GM21825 (cell line): ENCODE results near the gene NCR3LG1.

Experiments used
- ATAC-seq: cut with Tn5 transposase; IDR thresholded peaks from one replicate; pipeline ENCODE4 v1.9.1; 2021; ENCODE audit warnings: mild to moderate bottlenecking, moderate library complexity; ENCODE audit not compliant: unreplicated experiment

The NCR3LG1 gene, protein sequence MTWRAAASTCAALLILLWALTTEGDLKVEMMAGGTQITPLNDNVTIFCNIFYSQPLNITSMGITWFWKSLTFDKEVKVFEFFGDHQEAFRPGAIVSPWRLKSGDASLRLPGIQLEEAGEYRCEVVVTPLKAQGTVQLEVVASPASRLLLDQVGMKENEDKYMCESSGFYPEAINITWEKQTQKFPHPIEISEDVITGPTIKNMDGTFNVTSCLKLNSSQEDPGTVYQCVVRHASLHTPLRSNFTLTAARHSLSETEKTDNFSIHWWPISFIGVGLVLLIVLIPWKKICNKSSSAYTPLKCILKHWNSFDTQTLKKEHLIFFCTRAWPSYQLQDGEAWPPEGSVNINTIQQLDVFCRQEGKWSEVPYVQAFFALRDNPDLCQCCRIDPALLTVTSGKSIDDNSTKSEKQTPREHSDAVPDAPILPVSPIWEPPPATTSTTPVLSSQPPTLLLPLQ

DNA sequence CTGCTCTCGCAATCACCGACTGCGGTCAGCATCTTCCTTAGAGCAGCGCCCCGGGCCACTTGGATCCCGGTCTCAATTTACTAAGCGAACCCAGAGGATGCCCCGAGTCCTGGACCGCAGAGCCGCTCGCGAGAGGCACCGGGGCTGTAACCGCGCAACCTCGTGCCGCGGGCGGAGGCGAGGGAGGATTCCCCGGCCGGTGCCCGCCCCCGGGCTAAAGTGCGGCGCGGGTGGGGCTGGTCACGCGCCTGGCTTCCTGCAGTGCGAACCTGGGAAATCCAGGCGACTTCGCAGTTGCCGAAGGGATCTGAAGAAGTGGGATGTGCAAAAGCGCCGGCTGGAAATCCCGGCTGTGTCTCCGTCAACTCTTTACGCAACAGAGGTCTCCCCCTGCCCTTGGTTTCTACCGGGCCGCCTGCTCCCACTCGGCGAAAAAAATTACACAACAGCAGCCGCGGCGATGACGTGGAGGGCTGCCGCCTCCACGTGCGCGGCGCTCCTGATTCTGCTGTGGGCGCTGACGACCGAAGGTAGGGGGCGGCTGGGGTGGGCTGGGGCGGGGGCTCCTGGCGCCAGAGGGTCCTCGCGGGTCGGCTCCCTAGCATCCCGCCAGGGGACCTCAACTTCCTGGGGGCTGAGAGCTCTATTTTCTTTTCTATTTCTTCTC, at the start of gene NCR3LG1:
NCR3LG1 (plus strand) TSS at position 291 of the 667 bp plus-strand sequence; CDS start at position 461, 170 bp downstream.
- no peak for ATAC-seq

DNA sequence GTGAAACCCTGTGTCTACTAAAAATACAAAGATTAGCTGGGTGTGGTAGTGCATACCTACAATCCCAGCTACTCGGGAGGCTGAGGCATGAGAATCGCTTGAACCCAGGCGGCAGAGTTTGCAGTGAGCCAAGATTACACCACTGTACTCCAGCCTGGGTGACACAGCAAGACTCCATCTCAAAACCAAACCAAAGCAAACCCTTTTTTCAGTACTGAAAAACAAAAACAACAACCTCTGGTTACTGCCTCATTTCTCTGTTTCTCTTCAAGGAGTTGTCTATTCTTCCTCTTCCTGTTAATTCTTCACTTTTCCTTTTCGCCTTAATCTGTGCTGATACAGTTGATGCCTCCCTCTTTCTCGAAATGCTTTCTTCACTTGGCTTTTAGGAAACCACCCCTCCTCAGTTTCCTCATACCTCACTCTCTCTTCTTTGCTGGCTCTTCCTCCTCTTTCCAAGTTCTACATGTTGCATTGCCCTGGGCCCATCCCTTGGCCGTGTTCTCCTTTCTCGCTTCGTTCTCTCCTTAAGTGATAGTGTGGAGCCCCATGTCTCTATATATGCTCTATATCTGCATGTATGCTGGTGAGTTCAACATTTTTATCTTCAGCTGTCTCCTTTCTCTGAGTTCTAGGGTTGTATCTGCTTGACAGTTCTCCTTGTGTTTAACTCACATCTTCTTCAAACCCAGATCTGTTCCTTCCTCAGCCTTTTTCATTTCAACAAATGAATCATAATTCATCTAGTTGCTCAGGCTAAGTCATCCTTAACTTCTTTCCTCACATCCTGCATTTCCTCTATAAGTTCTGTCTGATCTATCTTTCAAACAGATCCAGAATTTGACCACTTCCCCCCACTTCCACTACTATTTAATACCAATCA, 38.0 kb upstream of the NCR3LG1 start:
- no peak for ATAC-seq

DNA sequence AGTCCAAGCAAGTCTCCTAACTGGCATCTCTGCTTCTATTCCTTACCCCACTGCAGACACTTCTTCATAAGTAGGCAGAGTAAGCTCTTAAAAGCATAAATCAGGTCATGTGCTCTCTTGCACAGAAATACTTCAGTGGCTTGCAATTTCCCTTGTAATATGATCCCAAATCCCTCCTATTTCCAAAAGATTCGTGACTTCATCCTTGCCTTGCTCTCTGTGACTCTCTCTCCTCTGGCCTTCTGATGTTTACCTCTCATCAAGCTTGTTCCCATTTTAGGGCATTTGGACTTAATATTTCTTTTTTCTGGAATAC, 37.4 kb upstream of the NCR3LG1 start:
- ATAC-seq, result no peak

DNA sequence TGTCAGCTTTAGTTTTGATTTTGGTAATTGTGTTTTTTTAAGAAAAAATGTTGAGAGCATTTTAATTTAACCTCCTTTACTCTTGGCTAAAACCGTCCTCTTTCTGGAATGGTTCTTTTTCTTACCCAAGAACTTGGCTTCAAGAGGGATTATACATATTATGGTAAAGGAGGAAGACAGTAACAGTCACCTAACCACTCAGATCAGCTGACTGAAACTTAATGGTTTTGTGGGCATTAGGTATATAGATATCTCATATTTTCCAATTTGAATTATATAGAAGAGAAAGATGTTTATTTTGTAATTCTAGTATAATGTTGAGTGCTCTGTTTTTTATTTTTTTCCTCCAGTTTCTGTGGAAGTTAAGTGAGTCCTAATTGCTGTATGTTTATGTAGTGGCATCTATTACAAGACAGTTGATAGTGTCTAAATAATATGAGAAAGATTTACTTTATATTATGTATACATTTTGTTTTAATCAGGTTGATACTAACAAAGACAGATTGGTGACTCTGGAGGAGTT, 36.6 kb upstream of the NCR3LG1 start:
- ATAC-seq, result no peak

DNA sequence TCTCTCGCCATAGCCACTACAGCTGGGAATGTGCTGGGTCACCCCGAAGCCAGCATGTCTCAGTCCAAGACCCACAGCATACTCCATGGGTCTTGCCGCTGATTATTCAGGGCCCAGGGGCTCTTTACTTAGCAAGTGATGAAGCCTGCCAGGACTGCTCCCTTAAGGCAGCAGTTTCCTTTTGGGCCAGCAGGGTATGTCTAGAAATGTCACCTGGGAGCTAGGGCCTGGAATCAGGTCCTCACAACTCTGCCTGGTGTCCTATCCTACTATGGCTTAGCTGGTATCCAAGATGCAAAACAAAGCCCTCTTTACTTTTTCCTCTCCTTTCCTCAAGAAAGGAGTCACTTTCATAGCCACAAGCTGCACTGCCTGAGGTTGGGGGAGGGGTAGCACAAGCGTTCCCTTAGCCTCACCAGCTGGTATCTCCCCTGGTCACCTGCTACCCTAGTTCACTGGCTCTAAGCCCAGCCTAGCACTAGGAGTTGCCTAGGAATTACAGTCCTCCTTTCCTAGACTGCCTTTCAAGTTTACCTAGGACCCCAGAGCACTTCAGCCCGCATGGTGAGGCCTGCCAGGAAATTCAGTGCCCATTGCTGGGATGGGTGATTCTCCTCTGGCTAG, 22.6 kb upstream of the NCR3LG1 start:
- ATAC-seq, result no peak

DNA sequence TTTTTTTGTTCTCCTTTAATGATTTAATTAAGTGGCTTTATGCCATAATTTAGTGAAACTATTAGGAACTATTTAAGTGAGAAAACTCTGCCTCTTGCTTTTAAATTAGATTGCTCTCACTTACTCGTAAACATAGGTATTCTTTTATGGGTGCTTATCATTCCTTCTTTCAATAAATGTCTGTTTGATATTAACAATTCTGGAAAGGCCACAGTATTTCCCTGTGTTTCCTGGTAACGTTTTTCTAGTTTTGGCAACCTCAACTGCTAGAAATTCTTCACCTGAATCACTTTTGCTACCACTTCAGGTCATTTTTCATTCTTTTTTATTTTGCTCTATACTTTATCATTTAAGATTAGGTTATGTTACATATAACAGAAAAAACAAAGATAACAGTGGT, 19.9 kb upstream of the NCR3LG1 start:
- no peak for ATAC-seq

DNA sequence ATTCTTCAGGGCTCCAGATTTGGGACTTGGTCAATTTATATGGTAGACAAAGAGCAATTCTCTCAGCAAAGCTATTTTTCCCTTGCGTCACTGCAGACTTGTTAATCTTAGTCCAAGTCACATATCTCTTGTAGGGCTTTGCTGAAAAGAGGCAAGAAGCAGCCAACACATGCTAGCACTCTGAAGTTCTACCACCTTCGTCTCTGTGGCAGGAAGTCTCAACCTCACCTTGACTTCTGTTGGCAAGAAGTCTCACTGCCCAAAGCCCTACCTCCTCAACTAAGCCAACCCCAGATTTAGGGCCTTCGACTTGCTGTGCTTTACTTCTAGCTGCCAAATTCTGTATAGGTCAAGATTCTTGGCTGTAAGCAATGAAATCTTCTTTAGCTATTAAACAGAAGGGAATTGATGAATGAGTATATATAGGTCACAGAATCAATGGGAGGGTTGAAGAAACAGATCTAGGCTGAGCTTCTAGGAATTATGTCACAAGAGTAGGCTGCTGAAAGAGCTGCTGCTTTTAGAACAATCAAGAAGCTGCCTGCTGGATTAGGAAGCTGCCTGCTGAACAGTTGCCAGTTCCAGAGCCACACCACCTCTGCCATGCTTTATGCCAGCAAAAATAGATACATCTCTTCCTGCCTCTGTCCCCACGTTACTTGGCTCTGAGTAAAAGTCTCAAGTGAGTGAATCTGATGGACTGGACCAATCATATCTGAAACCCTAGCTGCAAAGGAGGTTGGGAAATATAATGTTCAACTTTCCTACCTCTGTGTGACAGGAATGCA, 17.6 kb upstream of the NCR3LG1 start:
- no peak for ATAC-seq

DNA sequence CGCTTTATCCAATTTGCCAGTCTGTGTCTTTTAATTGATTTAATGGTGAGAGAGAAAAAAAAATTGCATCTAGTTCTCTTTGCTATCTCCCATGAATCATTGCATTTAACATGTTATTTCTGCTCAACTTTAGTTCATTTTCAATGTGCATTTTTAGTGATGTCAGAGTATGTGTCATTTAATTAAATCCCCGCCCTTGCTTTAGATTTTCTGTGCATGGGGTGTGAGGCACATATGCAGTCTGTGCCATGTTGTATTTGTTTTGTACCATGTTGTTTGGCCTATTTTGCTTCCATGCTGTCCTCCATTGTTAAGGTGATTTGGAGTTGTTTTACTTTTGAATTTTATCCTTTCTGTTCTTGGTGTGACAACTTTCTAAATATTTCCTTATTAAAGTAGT, 8.3 kb upstream of the NCR3LG1 start:
- no peak for ATAC-seq

DNA sequence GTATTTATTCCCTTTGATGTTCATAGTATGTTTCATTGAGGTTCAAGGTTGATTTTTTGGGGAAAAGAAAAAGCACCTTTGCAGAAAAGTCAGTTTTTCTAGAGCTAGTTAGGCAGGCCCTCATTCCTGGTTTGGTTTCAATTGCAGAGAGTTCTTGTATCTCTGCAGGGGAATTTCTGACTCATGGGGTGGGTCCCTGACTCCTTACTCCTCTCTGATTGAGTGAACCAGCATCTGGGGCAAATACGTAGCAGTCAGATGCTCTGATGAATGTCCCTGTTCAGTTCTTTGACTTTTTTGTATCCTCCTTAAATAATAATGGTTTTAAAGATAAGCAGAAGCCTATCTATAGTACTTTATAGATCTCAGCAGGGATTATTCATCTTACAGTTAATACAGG, 7.7 kb upstream of the NCR3LG1 start:
- ATAC-seq, result no peak

DNA sequence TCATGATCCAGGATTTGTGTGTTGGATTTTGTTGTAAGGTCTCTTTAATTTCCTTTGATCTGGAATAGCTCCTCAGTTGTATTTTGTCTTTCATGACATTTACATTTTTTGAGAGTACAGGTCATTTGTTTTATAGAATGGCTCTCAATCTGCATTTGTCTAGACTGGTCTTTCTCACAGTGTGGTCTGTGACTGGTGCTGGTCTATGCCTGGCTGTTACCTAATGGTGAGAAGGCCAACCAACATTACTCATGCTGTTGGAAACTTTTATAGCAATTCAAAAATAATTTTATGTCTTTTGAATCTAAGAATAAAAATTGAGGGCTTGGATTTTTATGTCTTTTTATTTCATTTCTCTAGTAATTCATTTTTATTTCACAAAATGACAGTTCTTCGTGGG, 3.9 kb upstream of the NCR3LG1 start:
- no peak for ATAC-seq

DNA sequence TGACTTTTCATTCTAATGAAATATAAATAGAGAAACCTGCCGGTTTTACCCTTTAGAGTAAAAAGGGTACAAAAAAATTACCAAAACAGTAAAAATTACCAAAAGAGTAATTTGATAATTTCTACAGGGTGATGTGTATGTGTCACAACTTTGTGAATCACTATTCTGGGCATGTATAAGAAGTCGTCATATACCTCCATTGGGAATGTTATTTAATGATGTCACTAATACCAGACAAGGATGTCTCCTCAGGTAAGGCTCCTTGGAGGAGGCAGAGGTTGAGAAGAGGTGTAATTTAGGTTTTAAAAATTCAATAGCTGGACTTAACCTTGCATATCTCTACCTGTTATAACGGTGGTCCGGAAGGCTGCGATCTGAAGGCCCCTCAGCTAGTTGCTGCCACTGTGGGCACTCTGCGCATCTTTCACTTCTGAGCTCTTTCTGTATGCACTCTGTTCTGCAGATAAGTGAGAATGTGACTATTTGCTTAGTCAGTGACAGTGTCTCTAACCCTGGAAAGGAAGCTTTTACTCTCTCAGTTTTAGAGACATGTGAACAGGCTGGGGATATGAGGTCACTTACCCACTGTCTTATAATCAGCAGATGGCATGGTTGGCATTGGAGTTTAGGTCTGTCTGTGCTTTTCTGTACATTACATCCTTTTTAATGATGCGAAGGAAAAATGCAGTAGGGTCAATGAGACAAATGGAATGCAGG, 987 bp upstream of the NCR3LG1 start:
- ATAC-seq, result no peak

DNA sequence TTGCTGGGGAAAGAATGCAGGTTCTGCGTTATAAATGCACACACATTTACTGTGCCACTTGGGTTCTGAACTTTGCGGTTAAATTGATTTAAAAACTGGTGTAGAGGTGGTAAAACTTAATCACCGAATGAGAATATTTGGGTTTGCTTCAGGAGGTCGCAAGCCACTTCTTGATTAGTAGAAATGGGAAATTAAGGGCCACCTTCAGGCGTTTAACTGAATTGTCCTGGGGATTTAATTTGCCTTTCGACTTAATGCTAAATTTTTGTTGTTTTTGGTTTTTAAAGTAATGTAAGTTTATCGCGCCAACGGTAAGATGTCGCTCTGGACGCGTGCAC, 459 bp upstream of the NCR3LG1 start:
- no peak for ATAC-seq

DNA sequence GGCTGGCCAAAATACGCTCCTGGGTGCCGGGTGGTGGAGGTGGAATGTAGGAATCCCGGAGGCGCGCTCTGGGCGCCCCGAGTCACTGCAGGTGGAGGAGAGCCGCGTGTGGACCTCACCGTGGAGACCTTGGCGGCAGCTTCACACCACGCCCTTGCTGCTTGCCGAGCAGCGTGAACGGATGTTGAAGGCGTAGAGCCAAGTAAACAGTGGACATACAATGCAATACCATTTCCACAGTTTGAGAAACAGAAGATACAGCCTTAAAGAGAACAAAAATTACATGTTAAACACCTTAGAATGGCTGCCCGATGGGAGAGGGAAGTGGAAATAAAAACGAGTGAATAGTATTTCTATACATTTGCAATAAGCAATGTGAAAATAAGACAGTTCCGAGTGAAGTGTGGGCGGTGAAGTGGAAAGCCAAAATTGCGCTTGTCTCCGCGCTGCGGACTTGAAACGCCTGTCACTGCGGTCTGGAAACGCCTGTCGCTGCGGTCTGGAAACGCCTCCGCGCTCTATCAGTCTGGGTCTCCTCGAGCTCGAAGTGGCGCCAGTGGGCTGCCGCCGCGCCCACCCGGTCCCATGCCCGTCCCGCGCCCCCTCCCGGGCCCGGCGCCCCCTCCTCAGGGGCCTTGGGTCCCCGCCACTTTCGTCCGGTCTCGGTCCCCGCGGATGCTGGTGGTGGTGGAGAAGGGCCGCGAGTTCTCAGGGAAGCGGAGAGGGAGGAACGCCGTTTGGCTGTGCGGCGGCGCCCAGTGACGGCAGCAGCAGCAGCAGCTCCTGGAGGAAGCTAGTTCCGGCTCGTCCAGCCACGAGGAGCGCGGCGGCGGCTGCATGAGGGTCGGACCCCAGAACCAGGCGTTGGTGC, 1.6 kb downstream of the NCR3LG1 start:
- no peak for ATAC-seq

DNA sequence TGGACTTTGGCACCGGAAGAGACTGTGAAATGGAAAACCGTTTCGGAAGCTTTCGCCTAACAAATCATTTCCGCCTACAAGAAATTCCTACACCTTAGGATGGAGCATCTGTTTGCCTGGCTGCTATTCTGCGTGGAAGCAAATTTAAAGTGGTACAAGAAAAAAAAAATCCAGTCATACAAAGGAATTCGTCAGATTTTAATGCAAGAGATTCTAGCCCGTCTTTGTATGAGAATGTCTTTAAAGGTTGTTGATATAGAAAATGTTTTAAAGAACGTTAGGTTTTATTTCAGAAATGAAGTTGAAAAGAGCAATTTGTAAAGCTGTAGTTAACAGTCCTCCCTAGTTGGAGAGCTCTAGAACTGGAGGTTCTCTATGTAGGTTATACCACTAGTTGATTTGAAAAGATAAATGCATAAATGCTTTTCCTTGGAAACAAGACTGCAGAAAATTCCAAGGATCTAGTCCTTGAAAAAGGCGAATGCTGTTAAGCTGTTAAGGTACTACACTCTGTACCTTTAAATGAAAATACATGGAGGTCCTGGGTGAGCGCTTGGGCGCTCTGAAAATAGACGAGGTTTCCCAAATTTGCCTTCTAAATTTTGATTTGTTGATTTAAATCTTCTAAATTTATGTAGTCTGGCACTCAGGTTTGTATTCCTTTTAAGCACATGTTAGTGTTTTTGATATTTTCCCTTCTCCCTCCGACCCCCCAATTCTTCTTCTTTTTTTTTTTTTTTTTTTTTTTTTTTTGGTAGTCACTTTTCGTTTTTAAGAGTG, 2.4 kb downstream of the NCR3LG1 start:
- no peak for ATAC-seq

DNA sequence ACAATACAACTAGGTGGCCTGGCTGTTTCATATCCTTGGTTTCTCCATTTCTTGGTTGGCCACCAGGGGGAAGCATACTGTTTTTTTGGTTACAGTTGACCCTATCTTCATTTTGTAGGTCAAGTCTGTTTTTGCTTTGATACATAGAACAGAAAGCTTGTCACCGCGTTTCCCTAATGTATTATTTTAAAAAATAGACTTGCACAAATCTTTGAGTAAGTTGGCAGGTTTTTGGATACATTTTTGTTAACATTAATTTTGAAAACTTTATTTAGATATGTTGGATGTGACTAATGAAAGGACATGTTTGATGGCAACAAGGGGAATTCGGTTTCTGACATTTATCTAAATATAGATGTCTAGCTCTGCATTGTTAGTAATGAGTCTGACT, 3.0 kb downstream of the NCR3LG1 start:
- peak; percentile 45 for ATAC-seq

DNA sequence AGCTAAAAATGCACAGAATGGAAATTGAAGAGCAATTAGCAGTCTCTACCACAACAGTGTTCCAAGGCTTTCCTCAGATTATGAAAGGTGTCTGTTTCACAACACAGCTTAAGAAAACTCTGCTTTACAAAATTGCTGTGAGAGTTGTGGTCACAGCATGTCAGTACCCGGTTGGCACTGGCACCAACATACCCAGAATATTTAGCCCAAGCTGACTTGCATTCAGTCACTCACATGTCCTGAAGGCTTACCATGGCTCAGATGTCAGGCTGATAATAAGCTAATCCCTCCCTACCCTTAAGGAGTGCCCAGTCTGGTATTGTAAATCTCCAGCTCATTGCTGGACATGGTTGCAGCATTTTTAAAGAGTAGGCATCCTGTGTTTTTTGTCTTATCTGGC, 14.9 kb downstream of the NCR3LG1 start:
- ATAC-seq, result no peak

DNA sequence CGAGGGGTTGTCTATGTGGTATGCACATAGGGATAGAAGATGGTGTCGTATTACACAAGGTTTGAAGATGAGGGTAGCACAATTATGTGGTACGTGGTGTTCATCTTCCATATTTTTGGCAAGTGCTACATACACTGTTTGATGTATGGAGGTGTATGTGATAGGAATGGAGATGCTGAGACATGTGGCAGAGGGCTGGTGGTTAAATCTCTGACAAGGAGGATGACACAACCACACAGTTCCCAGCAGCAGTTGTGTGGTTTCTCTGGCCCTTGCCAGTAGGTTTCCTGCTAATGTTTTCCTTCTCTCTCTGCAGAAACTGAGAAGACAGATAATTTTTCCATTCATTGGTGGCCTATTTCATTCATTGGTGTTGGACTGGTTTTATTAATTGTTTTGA, 17.0 kb downstream of the NCR3LG1 start:
- ATAC-seq, result no peak

DNA sequence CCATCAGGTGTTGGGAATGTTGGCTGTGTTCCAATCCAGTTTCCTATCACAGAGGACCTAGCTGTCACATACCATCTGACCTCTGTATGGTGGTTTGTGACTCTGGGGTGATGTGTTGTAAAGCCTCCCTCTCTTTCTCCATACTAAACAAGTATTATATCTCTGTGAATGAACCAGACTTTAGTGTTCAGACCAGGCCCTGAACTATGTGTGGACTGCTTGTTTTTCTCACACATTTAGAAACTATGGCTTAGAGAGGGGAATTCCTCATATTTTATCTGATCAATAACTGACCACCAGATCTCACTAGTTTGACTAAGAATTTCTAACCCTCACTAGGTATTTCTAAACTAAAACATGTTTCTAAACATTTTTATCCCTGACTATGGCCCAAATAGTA, 17.5 kb downstream of the NCR3LG1 start:
- ATAC-seq, result no peak
